Calu3 (cell line): ENCODE results near the gene RIOX2. TPM values are rescaled to one million over a fixed set of nuclear protein-coding genes. Genes with fewer than 3 reads are reported as not detected.

Source experiments
- BruUV-seq: library from RNA; stranded (reverse); fragments of 400-500 nt; replicated peaks from 2 replicates; lab custom pipeline; 2021; lab: Mats Ljungman, UMichigan
- CTCF ChIA-PET: fragments of 300-600 bp; sonication (Branson Sonifier 250); formaldehyde crosslinking; loops from one replicate; lab custom pipeline; 2022; ENCODE audit warnings: antibody characterized with exemption; lab: Charles Lee
- DNase-seq: peaks from one replicate; pipeline ENCODE4 v3.0.0; 2022
- H3K27ac Mint-ChIP-seq: one replicate; pipeline ENCODE4 v1.8.0; 2022; ENCODE audit warnings: mixed read lengths; ENCODE audit not compliant: unreplicated experiment
- H3K27me3 Mint-ChIP-seq: one replicate; pipeline ENCODE4 v1.8.0; 2022; ENCODE audit warnings: mixed read lengths; ENCODE audit not compliant: unreplicated experiment
- H3K36me3 Mint-ChIP-seq: one replicate; pipeline ENCODE4 v1.8.0; 2022; ENCODE audit warnings: mild to moderate bottlenecking, moderate library complexity, mixed read lengths; ENCODE audit not compliant: insufficient read depth, unreplicated experiment
- H3K4me1 Mint-ChIP-seq: one replicate; pipeline ENCODE4 v1.8.0; 2022; ENCODE audit warnings: mild to moderate bottlenecking, low read depth, mixed read lengths; ENCODE audit not compliant: unreplicated experiment
- H3K4me3 Mint-ChIP-seq: one replicate; pipeline ENCODE4 v1.8.0; 2022; ENCODE audit warnings: mild to moderate bottlenecking, low read depth, moderate library complexity, mixed read lengths; ENCODE audit not compliant: unreplicated experiment
- H3K9me3 Mint-ChIP-seq: one replicate; pipeline ENCODE4 v1.8.0; 2022; ENCODE audit warnings: low read depth, mixed read lengths; ENCODE audit not compliant: unreplicated experiment
- CTCF ChIP-seq: fragments of 200-600 bp; IDR thresholded peaks from one replicate; pipeline ENCODE4 v1.8.0; 2022; ENCODE audit warnings: antibody characterized with exemption; ENCODE audit not compliant: unreplicated experiment
- intact Hi-C: fragments of 100-400 bp; cut with micrococcal nuclease; formaldehyde crosslinking; loops from one replicate; pipeline ENCODE4 v1.10.0; 2022; ENCODE audit not compliant: unreplicated experiment
- total RNA-seq: library from RNA; stranded (reverse); gene quantifications from 2 replicates; pipeline ENCODE4 v1.2.3, GENCODE V29; 2022

The RIOX2 gene
- total RNA-seq, 1 experiment from 2014 or later, result 32.1 TPM

DNA sequence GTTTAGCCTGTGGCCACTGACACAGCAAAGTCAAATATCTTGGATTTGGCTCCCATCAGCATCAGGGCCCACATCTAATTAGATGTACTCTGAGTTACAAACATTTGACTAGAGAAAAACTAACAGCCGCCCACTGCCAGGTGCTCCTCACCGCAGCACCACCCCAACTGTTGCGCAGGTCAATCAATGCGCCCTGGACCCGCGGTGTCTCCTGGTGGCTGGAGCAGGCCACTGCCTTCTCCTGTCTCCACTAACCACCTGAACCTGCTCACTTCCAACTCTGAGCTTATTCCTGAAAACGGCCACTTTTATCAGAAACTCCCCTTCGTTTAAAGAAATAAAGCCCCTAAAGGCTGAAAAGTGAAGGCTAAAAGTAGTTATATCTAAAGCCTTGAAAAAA lies 4.3 kb downstream of the RIOX2 start:
- CTCF ChIA-PET, result interaction anchor here (0.9 kb wide), 1 partner anchor 54 kb away, joined by 4 read pairs; no protein-coding TSS in a partner anchor
- intact Hi-C loops, result no loop called here
- no TSS peak for BruUV-seq
- Mint-ChIP-seq H3K4me1 (peaks cover 15% of the 10 kb centered on the region), H3K36me3 (peaks cover 9% of the 10 kb centered on the region), H3K27me3 (no peaks in the 10 kb centered on the region), H3K9me3 (no peaks in the 10 kb centered on the region), H3K27ac (no peak overlapping the region), H3K4me3 (no peak overlapping the region)
- TF ChIP-seq CTCF, result no peak
- DNase-seq, result no peak

DNA sequence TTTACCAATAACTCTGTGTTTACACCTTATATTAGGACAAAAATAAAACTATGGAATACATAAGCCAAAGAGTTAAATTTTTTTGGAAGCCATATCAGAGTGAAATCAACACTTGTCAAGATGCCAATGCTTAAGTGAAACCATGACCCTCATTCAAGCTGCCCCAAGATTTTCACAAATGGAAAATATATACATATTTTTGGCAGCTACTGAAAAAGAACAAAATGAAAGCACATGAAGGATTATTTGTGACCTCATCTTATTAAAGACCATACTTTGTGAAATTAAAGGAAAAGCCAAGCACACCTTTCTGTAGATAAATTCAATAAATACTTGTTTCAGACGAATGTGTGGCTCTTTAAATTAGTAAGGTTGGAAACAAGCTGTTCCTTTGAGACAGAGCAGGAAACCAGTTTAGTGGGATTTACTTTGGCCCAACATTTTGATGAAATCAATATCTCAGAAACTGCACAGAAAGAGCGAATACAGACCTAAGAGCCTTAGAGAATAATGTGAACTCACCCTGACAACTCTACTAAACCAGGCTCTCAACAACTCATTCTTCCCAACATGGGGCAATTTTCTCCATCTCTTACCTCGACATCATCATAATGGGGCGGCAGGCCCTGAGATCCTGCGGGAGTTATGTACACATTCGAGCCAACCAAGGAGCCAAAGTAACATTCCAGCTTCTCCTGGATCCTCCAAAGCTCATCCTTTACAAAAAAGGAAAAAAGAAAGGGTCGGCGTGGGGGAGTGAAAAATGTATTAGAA lies 11.1 kb downstream of the RIOX2 start:
- DNase-seq, result no peak
- Mint-ChIP-seq H3K27me3 (no peaks in the 10 kb centered on the region), H3K36me3 (no peaks in the 10 kb centered on the region), H3K4me1 (peaks cover 14% of the 10 kb centered on the region), H3K9me3 (no peaks in the 10 kb centered on the region), H3K4me3 (no peak overlapping the region), H3K27ac (no peak overlapping the region)
- no peak for TF ChIP-seq CTCF
- CTCF ChIA-PET, result interaction anchor here (1.2 kb wide), 1 partner anchor 61 kb away, joined by 5 read pairs; no protein-coding TSS in a partner anchor
- no TSS peak for BruUV-seq
- intact Hi-C loops, result no loop called here

GRCh38 chr3:97960551-97960950 lies 11.7 kb downstream of the RIOX2 start:
- intact Hi-C loops, result no loop called here
- Mint-ChIP-seq H3K27me3 (no peaks in the 10 kb centered on the region), H3K27ac (no peak overlapping the region), H3K9me3 (no peaks in the 10 kb centered on the region), H3K4me1 (peaks cover 14% of the 10 kb centered on the region), H3K4me3 (no peak overlapping the region), H3K36me3 (no peaks in the 10 kb centered on the region)
- CTCF ChIA-PET, result interaction anchor here (1.2 kb wide), 1 partner anchor 61 kb away, joined by 5 read pairs; no protein-coding TSS in a partner anchor
- no peak for TF ChIP-seq CTCF
- no TSS peak for BruUV-seq
- no peak for DNase-seq

DNA sequence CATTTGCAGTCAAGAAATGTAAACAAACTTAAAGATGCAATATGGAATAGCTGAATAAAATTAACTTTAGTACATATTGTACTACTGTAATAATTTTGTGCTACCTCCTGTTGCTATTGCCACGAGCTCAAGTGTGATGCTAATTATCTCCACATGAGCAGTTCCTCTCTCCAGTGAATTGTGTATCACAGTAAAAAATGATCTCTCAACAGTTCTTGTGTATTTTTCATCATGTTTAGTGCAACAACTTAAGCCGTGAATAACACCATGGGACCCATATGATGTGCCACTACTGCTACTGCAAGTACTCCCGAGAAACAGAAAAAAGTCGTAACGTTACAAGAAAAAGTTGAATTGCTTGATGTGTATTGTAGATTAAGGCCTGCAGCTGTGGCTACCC lies 12.4 kb downstream of the RIOX2 start:
- Mint-ChIP-seq H3K27me3 (no peaks in the 10 kb centered on the region), H3K27ac (no peak overlapping the region), H3K36me3 (no peaks in the 10 kb centered on the region), H3K4me3 (no peak overlapping the region), H3K9me3 (no peaks in the 10 kb centered on the region), H3K4me1 (peaks cover 14% of the 10 kb centered on the region)
- BruUV-seq, result no TSS peak
- intact Hi-C loops, result no loop called here
- CTCF ChIA-PET, result no interaction called here
- no peak for TF ChIP-seq CTCF
- no peak for DNase-seq
